ENCODE data around the gene SYCP3. TPM values are rescaled to one million over a fixed set of nuclear protein-coding genes. Genes with fewer than 3 reads are reported as not detected.

SYCP3 gene
- polyA plus RNA-seq, 1 of the 3 experiments (the other 2 are of a cell fraction), result 0.07 TPM

DNA sequence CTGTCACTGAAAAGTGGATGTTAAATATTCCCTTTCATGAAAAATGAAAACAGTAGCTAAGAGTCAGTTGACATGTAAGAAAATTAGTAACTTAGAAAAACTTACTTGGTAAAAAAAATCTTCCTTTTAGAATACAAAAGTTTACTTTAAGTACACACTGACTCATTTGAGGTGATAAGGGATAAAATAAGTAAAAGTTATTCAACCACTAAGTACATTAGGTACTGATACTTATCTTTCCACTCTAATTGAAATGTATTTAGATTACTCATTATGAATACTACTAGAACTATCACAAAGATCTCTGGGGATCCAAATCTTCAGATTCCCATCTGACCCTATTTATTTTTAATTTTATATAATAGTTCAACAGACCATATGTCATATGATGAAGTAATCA, 12.2 kb downstream of the SYCP3 start:
- no peak overlapping the region for H2AFZ ChIP-seq (ENCODE audit: low read depth)

DNA sequence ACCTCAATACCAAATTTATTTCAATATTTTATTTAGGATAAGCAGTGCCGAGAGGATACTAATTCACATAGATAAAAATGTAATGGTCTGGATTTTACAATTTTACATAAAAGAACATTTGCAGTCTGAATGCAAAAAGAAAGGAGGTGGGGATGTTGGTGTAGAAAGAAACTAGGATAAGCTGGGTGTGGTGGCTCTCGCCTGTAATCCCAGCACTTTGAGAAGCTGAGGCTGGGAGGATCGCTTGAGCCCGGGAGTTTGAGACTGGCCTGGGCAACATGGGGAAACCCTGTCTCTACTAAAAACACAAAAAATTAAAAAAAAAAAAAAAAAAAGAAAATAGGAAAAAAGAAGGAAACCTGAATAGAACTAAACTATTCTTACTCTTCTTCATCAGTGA, 16.9 kb downstream of the SYCP3 start:
- POLR2A ChIA-PET, result no interaction called here
- TF ChIP-seq RCOR1 (IDR thresholded peaks at IDR 0.05; ENCODE audit: low read length), result no peak
- no peak for TF ChIP-seq NFIC (IDR thresholded peaks at IDR 0.05; ENCODE audit: borderline replicate concordance)
- TF ChIP-seq, protein P1, sequence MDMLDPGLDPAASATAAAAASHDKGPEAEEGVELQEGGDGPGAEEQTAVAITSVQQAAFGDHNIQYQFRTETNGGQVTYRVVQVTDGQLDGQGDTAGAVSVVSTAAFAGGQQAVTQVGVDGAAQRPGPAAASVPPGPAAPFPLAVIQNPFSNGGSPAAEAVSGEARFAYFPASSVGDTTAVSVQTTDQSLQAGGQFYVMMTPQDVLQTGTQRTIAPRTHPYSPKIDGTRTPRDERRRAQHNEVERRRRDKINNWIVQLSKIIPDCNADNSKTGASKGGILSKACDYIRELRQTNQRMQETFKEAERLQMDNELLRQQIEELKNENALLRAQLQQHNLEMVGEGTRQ (IDR thresholded peaks at IDR 0.05; ENCODE audit: borderline replicate concordance, low read depth, low read length), result no peak
- H3K79me2 ChIP-seq (ENCODE audit: insufficient read depth), result no peaks in the 10 kb centered on the region
- H3K27ac ChIP-seq (ENCODE audit: low read depth in 2 of 2, low read length in 1 of 2), result no peak overlapping the region
- no peaks in the 10 kb centered on the region for H3K9me2 ChIP-seq
- H3F3A ChIP-seq (replicated peaks; ENCODE audit: insufficient read depth), result no peaks in the 10 kb centered on the region
- H3K4me1 ChIP-seq (ENCODE audit: control insufficient read depth in 1 of 2, insufficient read depth in 2 of 2, low read depth in 1 of 2, low read length in 1 of 2), result no peaks in the 10 kb centered on the region
- CTCF ChIA-PET, result no interaction called here
- no peak for DNase-seq
- peaks cover 7 to 21% of the 10 kb centered on the region in 2 experiments for H3K36me3 ChIP-seq (replicated peaks in 1 of 2; ENCODE audit: control insufficient read depth in 1 of 2, insufficient read depth in 2 of 2, low read length in 1 of 2)
- H3K4me2 ChIP-seq, result no peak overlapping the region
- no peak overlapping the region for H2AFZ ChIP-seq (ENCODE audit: low read depth)
- H3K9me3 ChIP-seq, result no peaks in the 10 kb centered on the region
- H3K4me3 ChIP-seq (ENCODE audit: low read depth in 2 of 2, low read length in 1 of 2), result no peak overlapping the region
- no peak overlapping the region for H3K9ac ChIP-seq
- no peaks in the 10 kb centered on the region for H3K27me3 ChIP-seq (ENCODE audit: insufficient read depth)
- WGBS (ENCODE audit: low lambda C conversion rate), result 96% methylated on average over 4 of the region's 4 CpGs
- H4K20me1 ChIP-seq (ENCODE audit: insufficient read depth), result no peaks in the 10 kb centered on the region

More for the DNA sequence above, 12.2 kb downstream of the SYCP3 start:
- POLR2A ChIA-PET, result no interaction called here
- CTCF ChIA-PET, result no interaction called here
- H3K27me3 ChIP-seq (ENCODE audit: insufficient read depth), result no peaks in the 10 kb centered on the region
- no peak for DNase-seq
- no peak overlapping the region for H3K9ac ChIP-seq
- no peaks in the 10 kb centered on the region for H3K9me3 ChIP-seq
- H3K9me2 ChIP-seq, result no peaks in the 10 kb centered on the region
- no peaks in the 10 kb centered on the region for H3K79me2 ChIP-seq (ENCODE audit: insufficient read depth)
- no peaks in the 10 kb centered on the region for H4K20me1 ChIP-seq (ENCODE audit: insufficient read depth)
- no peak overlapping the region for H3K4me3 ChIP-seq (ENCODE audit: low read depth in 2 of 2, low read length in 1 of 2)
- TF ChIP-seq RCOR1 (IDR thresholded peaks at IDR 0.05; ENCODE audit: low read length) (no peak), FOXJ3 (CRISPR knock-in tag; IDR thresholded peaks at IDR 0.05) (no peak), JUND (IDR thresholded peaks at IDR 0.05) (no peak), CHD2 (IDR thresholded peaks at IDR 0.05; ENCODE audit: low read length, partially characterized antibody) (no peak), RAD21 (IDR thresholded peaks at IDR 0.05; ENCODE audit: low read length) (no peak), TAF1 (IDR thresholded peaks at IDR 0.05; ENCODE audit: borderline replicate concordance, low read depth, low read length) (no peak), POLR2AphosphoS5 (IDR thresholded peaks at IDR 0.05; ENCODE audit: low read depth, low read length) (no peak), ELF1 (IDR thresholded peaks at IDR 0.05) (no peak), YY1 (IDR thresholded peaks at IDR 0.05; ENCODE audit: low read depth) (no peak), NRF1 (IDR thresholded peaks at IDR 0.05; ENCODE audit: low read depth, low read length) (no peak)
- TF ChIP-seq, protein P2, sequence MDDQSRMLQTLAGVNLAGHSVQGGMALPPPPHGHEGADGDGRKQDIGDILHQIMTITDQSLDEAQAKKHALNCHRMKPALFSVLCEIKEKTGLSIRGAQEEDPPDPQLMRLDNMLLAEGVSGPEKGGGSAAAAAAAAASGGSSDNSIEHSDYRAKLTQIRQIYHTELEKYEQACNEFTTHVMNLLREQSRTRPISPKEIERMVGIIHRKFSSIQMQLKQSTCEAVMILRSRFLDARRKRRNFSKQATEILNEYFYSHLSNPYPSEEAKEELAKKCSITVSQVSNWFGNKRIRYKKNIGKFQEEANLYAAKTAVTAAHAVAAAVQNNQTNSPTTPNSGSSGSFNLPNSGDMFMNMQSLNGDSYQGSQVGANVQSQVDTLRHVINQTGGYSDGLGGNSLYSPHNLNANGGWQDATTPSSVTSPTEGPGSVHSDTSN (IDR thresholded peaks at IDR 0.05), result no peak
- TF ChIP-seq, protein P1 (IDR thresholded peaks at IDR 0.05; ENCODE audit: borderline replicate concordance, low read depth, low read length), result no peak
- TF ChIP-seq, protein P3, sequence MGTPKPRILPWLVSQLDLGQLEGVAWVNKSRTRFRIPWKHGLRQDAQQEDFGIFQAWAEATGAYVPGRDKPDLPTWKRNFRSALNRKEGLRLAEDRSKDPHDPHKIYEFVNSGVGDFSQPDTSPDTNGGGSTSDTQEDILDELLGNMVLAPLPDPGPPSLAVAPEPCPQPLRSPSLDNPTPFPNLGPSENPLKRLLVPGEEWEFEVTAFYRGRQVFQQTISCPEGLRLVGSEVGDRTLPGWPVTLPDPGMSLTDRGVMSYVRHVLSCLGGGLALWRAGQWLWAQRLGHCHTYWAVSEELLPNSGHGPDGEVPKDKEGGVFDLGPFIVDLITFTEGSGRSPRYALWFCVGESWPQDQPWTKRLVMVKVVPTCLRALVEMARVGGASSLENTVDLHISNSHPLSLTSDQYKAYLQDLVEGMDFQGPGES (IDR thresholded peaks at IDR 0.05; ENCODE audit: low read depth, low read length), result no peak
- peaks cover 22 to 23% of the 10 kb centered on the region in 2 experiments for H3K36me3 ChIP-seq (replicated peaks in 1 of 2; ENCODE audit: control insufficient read depth in 1 of 2, insufficient read depth in 2 of 2, low read length in 1 of 2)
- H3F3A ChIP-seq (replicated peaks; ENCODE audit: insufficient read depth), result no peaks in the 10 kb centered on the region
- H3K27ac ChIP-seq (ENCODE audit: low read depth in 2 of 2, low read length in 1 of 2), result no peak overlapping the region
- no peaks in the 10 kb centered on the region for H3K4me1 ChIP-seq (ENCODE audit: control insufficient read depth in 1 of 2, insufficient read depth in 2 of 2, low read depth in 1 of 2, low read length in 1 of 2)
- no peak overlapping the region for H3K4me2 ChIP-seq

Measured in SK-N-SH (cell line).